ENCODE results near the gene CALN1. TPM values are rescaled to one million over a fixed set of nuclear protein-coding genes. Genes with fewer than 3 reads are reported as not detected.
A peak's percentile ranks its signal among the peaks of the same experiment; 100 is the strongest.

Gene CALN1
- polyA plus RNA-seq, 1 donor from 2014 or later, result 7.8 TPM

- H3K4me3 ChIP-seq (ENCODE audit: low read length), result no peak overlapping the region
- no peaks in the 10 kb centered on the region for H3K36me3 ChIP-seq (ENCODE audit: insufficient read depth, low read length)
- H3K9me3 ChIP-seq (ENCODE audit: low read length), result no peaks in the 10 kb centered on the region
- H3K9ac ChIP-seq (ENCODE audit: low read length), result no peak overlapping the region
- no peaks in the 10 kb centered on the region for H3K9me2 ChIP-seq (ENCODE audit: insufficient read depth, low read length)
- no peak overlapping the region for H2AFZ ChIP-seq (ENCODE audit: low read depth, low read length)
- no peaks in the 10 kb centered on the region for H3K27me3 ChIP-seq (ENCODE audit: insufficient read depth, low read depth, low read length)
- H3K27ac ChIP-seq (ENCODE audit: low read length), result no peak overlapping the region
- TF ChIP-seq REST (IDR thresholded peaks at IDR 0.05; ENCODE audit: borderline replicate concordance) (peak; percentile 58), EP300 (conservative IDR thresholded peaks at IDR 0.05; ENCODE audit: poor library complexity, severe bottlenecking) (no peak)
- no peak overlapping the region for H3K4me2 ChIP-seq (ENCODE audit: low read length)
- no peaks in the 10 kb centered on the region for H4K20me1 ChIP-seq (ENCODE audit: insufficient read depth)
- no peaks in the 10 kb centered on the region for H3F3A ChIP-seq (ENCODE audit: insufficient read depth, low read length, poor library complexity, severe bottlenecking)
- H3K79me2 ChIP-seq (replicated peaks; ENCODE audit: insufficient read depth, low read length), result no peaks in the 10 kb centered on the region
Observed at GRCh38 chr7:71970725-71971124, 441.4 kb downstream of the CALN1 start.

GRCh38 chr7:71962636-71963035, 449.5 kb downstream of the CALN1 start:
- no peak overlapping the region for H3K9ac ChIP-seq (ENCODE audit: low read length)
- no peaks in the 10 kb centered on the region for H3K9me3 ChIP-seq (ENCODE audit: low read length)
- no peaks in the 10 kb centered on the region for H3K9me2 ChIP-seq (ENCODE audit: insufficient read depth, low read length)
- H3K4me2 ChIP-seq (ENCODE audit: low read length), result no peak overlapping the region
- H2AFZ ChIP-seq (ENCODE audit: low read depth, low read length), result no peak overlapping the region
- H3K4me3 ChIP-seq (ENCODE audit: low read length), result no peak overlapping the region
- no peaks in the 10 kb centered on the region for H3K36me3 ChIP-seq (ENCODE audit: insufficient read depth, low read length)
- H3F3A ChIP-seq (ENCODE audit: insufficient read depth, low read length, poor library complexity, severe bottlenecking), result no peaks in the 10 kb centered on the region
- H3K27ac ChIP-seq (ENCODE audit: low read length), result no peak overlapping the region
- TF ChIP-seq SMC3 (conservative IDR thresholded peaks at IDR 0.05; ENCODE audit: poor library complexity) (no peak), TAF1 (IDR thresholded peaks at IDR 0.05; ENCODE audit: low read depth) (no peak), CTCF (IDR thresholded peaks at IDR 0.05; ENCODE audit: poor library complexity, severe bottlenecking) (no peak), MXI1 (conservative IDR thresholded peaks at IDR 0.05; ENCODE audit: poor library complexity, severe bottlenecking) (no peak), EP300 (conservative IDR thresholded peaks at IDR 0.05; ENCODE audit: poor library complexity, severe bottlenecking) (no peak), POLR2AphosphoS5 (IDR thresholded peaks at IDR 0.05) (no peak), REST (IDR thresholded peaks at IDR 0.05; ENCODE audit: borderline replicate concordance) (peak; percentile 61)
- H4K20me1 ChIP-seq (ENCODE audit: insufficient read depth), result no peaks in the 10 kb centered on the region
- no peaks in the 10 kb centered on the region for H3K79me2 ChIP-seq (replicated peaks; ENCODE audit: insufficient read depth, low read length)
- H3K27me3 ChIP-seq (ENCODE audit: insufficient read depth, low read depth, low read length), result no peaks in the 10 kb centered on the region

Data from neural cell (in vitro differentiated cells).